HCT116 (cell line): ENCODE results near the gene OSTF1. TPM values are rescaled to one million over a fixed set of nuclear protein-coding genes. Genes with fewer than 3 reads are reported as not detected.

Experiments
- ATAC-seq: fragments of 200-7000 bp; cut with Tn5 transposase; 2 replicates; pipeline ENCODE4 v1.9.1; 2020; ENCODE audit warnings: mild to moderate bottlenecking, moderate library complexity
- BruUV-seq: library from RNA; stranded (reverse); fragments of 400-500 nt; replicated peaks from 2 replicates; lab custom pipeline; 2021; lab: Mats Ljungman, UMichigan
- CTCF ChIA-PET: fragments of 300-600 bp; sonication (Branson Sonifier 250); formaldehyde crosslinking; loops from one replicate; lab custom pipeline; 2021; ENCODE audit warnings: antibody characterized with exemption; lab: Charles Lee
- POLR2A ChIA-PET: fragments of 300-600, 350-600 bp; sonication (Branson Sonifier 250); formaldehyde crosslinking; loops from one replicate; lab custom pipeline; 2021; ENCODE audit warnings: antibody characterized with exemption; lab: Charles Lee
- RAD21 ChIA-PET, 2 experiments: fragments of 300-600 bp; sonication (Branson Sonifier 250); formaldehyde crosslinking; loops; one replicate each; lab custom pipeline; 2023; ENCODE audit warnings: low total read pairs in 2 of 2; ENCODE audit not compliant: uncharacterized antibody in 2 of 2, unreplicated experiment in 2 of 2, low non-redundant PET in 1 of 2; lab: Charles Lee
- DNase-seq: peaks from one replicate; pipeline ENCODE4 v3.0.0-alpha.2; 2010; ENCODE audit warnings: low read depth, low spot score
- H2AFZ ChIP-seq: fragments of 200-600 bp; shearing (Covaris generic), sonication (generic); 2 replicates; pipeline ENCODE4 v1.6.1; 2017; ENCODE audit warnings: low read depth, mixed run types, mixed read lengths, antibody characterized with exemption, low read length; ENCODE audit not compliant: poor library complexity, severe bottlenecking
- H3K27ac ChIP-seq: 2 replicates; pipeline ENCODE4 v1.5.1; 2012; ENCODE audit warnings: low read depth, low read length
- H3K27me3 ChIP-seq: fragments of 200-600 bp; sonication (generic); 2 replicates; pipeline ENCODE4 v1.6.1; 2016; ENCODE audit warnings: mixed run types, low read length, mixed read lengths; ENCODE audit not compliant: insufficient read depth
- H3K36me3 ChIP-seq, 2 experiments: fragments of 200-500 bp in 1 of 2; fragments of 200-600 bp in 1 of 2; sonication (Bioruptor generic) in 1 of 2; sonication (generic) in 1 of 2; 2 replicates each; pipeline versions ENCODE4 v1.5.1 to v1.6.1; 2014 to 2016; ENCODE audit warnings: low read length in 2 of 2, inconsistent platforms in 1 of 2, mixed read lengths in 1 of 2, mixed run types in 1 of 2; ENCODE audit not compliant: insufficient read depth in 2 of 2, control insufficient read depth in 1 of 2
- H3K4me1 ChIP-seq, 2 experiments: fragments of 200-600 bp in 1 of 2; sonication (generic) in 1 of 2; 2 replicates each; pipeline versions ENCODE4 v1.5.1 to v1.6.1; 2012 to 2017; ENCODE audit warnings: low read length in 2 of 2, inconsistent platforms in 1 of 2, mild to moderate bottlenecking in 1 of 2, mixed read lengths in 1 of 2, mixed run types in 1 of 2, moderate library complexity in 1 of 2; ENCODE audit not compliant: insufficient read depth in 2 of 2, control insufficient read depth in 1 of 2
- H3K4me2 ChIP-seq: fragments of 200-600 bp; sonication (generic); 2 replicates; pipeline ENCODE4 v1.6.1; 2017; ENCODE audit warnings: mixed run types, low read length, mixed read lengths
- H3K4me3 ChIP-seq, 2 experiments: fragments of 200-600 bp in 1 of 2; sonication (generic) in 1 of 2; replicated peaks in 1 of 2; 2 replicates each; pipeline ENCODE4 v1.5.1; 2011 to 2016; ENCODE audit warnings: low read length in 2 of 2, control low read depth in 1 of 2, low read depth in 1 of 2, mild to moderate bottlenecking in 1 of 2, mixed read lengths in 1 of 2, mixed run types in 1 of 2
- H3K79me2 ChIP-seq: fragments of 200-600 bp; sonication (generic); 2 replicates; pipeline ENCODE4 v1.6.1; 2017; ENCODE audit warnings: mild to moderate bottlenecking, mixed run types, low read length, moderate library complexity, mixed read lengths; ENCODE audit not compliant: insufficient read depth
- H3K9ac ChIP-seq: fragments of 200-600 bp; sonication (generic); 2 replicates; pipeline ENCODE4 v1.6.1; 2016; ENCODE audit warnings: low read length, mixed read lengths
- H3K9me2 ChIP-seq: fragments of 200-600 bp; sonication (generic), shearing (Covaris generic); 2 replicates; pipeline ENCODE4 v1.6.1; 2017; ENCODE audit warnings: mixed run types, mild to moderate bottlenecking, moderate library complexity; ENCODE audit not compliant: insufficient read depth
- H3K9me3 ChIP-seq, 2 experiments: fragments of 200-500 bp in 1 of 2; fragments of 200-600 bp in 1 of 2; sonication (Bioruptor generic) in 1 of 2; sonication (generic) in 1 of 2; 2 replicates each; pipeline ENCODE4 v1.6.1; 2014 to 2017; ENCODE audit warnings: low read length in 2 of 2, mixed read lengths in 2 of 2, inconsistent platforms in 1 of 2, low read depth in 1 of 2, mild to moderate bottlenecking in 1 of 2, mixed run types in 1 of 2, moderate library complexity in 1 of 2; ENCODE audit not compliant: control insufficient read depth in 1 of 2, insufficient read depth in 1 of 2
- H4K20me1 ChIP-seq: fragments of 200-600 bp; sonication (generic), shearing (Covaris generic); 2 replicates; pipeline ENCODE4 v1.6.1; 2017; ENCODE audit warnings: mixed run types, mild to moderate bottlenecking, moderate library complexity; ENCODE audit not compliant: insufficient read depth
- EGR1 ChIP-seq: IDR thresholded peaks from 2 replicates; pipeline ENCODE4 v1.6.1; 2012; ENCODE audit warnings: low read depth
- ELF1 ChIP-seq: IDR thresholded peaks from 2 replicates; pipeline ENCODE4 v1.6.1; 2012; ENCODE audit warnings: low read depth, borderline replicate concordance
- FOSL1 ChIP-seq: IDR thresholded peaks from 2 replicates; pipeline ENCODE4 v1.6.1; 2012; ENCODE audit warnings: low read depth
- POLR2AphosphoS5 ChIP-seq: IDR thresholded peaks from 2 replicates; pipeline ENCODE4 v1.6.1; 2011; ENCODE audit warnings: mild to moderate bottlenecking, low read depth, low read length, moderate library complexity
- RAD21 ChIP-seq: IDR thresholded peaks from 2 replicates; pipeline ENCODE4 v1.6.1; 2012; ENCODE audit warnings: low read depth, mild to moderate bottlenecking
- REST ChIP-seq: IDR thresholded peaks from 2 replicates; pipeline ENCODE4 v1.6.1; 2012; ENCODE audit warnings: low read depth
- SP1 ChIP-seq: IDR thresholded peaks from 2 replicates; pipeline ENCODE4 v1.6.1; 2012; ENCODE audit warnings: low read depth
- ZBTB33 ChIP-seq: IDR thresholded peaks from 2 replicates; pipeline ENCODE4 v1.6.1; 2011; ENCODE audit warnings: mild to moderate bottlenecking, low read length, moderate library complexity; ENCODE audit not compliant: insufficient replicate concordance; ENCODE audit errors: extremely low read depth
- intact Hi-C: fragments of 100-400 bp; cut with micrococcal nuclease; formaldehyde crosslinking; loops from 2 replicates; pipeline ENCODE4 v1.10.0; 2022
- total RNA-seq: library from RNA; stranded (reverse); gene quantifications from one replicate; pipeline ENCODE4 v1.2.1, GENCODE V29; 2021; ENCODE audit not compliant: unreplicated experiment
- TF ChIP-seq, protein P1 (sequence below), 3 experiments: fragments of 200-600 bp in 1 of 3; sonication (generic) in 1 of 3; IDR thresholded peaks in 2 of 3; conservative IDR thresholded peaks in 1 of 3; 2 replicates each; pipeline ENCODE4 v1.5.1; 2012 to 2017; ENCODE audit warnings: low read depth in 2 of 3, low read length in 2 of 3, antibody characterized with exemption in 1 of 3, borderline replicate concordance in 1 of 3, control low read depth in 1 of 3, mild to moderate bottlenecking in 1 of 3, mixed read lengths in 1 of 3, mixed run types in 1 of 3, moderate library complexity in 1 of 3; ENCODE audit not compliant: insufficient read depth in 1 of 3

Gene OSTF1
- total RNA-seq, 1 experiment from 2014 or later, result 20.7 TPM

DNA sequence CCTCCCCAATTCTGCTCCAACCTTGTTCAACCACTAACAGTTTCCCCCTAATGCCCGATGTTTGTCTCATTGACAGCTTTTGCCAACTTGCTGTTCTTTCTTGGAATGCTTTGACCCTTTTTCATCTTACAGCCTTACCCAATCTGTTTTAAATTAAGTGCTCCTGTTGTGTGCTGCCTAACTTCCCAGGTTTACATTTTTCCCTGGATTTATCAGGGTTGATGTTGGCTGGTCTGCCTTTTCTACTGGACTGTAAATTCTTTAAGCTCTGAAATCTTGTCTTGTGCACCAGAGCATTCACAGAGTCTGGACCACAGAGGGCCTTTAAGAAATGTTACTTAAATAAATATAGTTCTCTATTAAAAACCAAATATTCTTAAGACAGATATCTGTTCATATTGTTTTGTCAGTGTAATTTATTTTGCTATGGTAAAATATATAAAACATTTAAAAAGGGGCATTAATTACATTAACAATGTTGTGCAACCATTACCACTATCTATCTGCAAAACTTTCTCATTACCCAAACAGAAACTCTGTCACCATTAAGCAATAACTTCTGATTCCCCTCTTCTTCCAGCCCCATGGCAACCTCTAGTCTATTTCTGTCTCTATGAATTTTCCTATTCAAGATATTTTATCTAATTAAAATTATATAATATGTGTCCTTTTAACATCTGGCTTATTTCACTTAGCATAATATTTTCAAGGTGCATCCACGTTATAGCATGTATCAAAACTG lies 73.0 kb downstream of the OSTF1 start:
- RAD21 ChIA-PET, result no interaction called here
- no peak overlapping the region for H3K4me3 ChIP-seq
- POLR2A ChIA-PET, result no interaction called here
- ATAC-seq (no peak), DNase-seq (no peak)
- no peaks in the 10 kb centered on the region for H3K9me2 ChIP-seq
- CTCF ChIA-PET, result no interaction called here
- H2AFZ ChIP-seq, result no peak overlapping the region
- no peaks in the 10 kb centered on the region for H3K79me2 ChIP-seq
- H3K4me1 ChIP-seq, result no peaks in the 10 kb centered on the region
- H3K9ac ChIP-seq, result no peak overlapping the region
- H3K27ac ChIP-seq, result no peak overlapping the region
- no TSS peak for BruUV-seq
- H3K4me2 ChIP-seq, result no peak overlapping the region
- TF ChIP-seq RAD21 (no peak), ELF1 (no peak), EGR1 (no peak), POLR2AphosphoS5 (no peak), REST (no peak), FOSL1 (no peak), ZBTB33 (no peak), SP1 (no peak)
- TF ChIP-seq, protein P1, sequence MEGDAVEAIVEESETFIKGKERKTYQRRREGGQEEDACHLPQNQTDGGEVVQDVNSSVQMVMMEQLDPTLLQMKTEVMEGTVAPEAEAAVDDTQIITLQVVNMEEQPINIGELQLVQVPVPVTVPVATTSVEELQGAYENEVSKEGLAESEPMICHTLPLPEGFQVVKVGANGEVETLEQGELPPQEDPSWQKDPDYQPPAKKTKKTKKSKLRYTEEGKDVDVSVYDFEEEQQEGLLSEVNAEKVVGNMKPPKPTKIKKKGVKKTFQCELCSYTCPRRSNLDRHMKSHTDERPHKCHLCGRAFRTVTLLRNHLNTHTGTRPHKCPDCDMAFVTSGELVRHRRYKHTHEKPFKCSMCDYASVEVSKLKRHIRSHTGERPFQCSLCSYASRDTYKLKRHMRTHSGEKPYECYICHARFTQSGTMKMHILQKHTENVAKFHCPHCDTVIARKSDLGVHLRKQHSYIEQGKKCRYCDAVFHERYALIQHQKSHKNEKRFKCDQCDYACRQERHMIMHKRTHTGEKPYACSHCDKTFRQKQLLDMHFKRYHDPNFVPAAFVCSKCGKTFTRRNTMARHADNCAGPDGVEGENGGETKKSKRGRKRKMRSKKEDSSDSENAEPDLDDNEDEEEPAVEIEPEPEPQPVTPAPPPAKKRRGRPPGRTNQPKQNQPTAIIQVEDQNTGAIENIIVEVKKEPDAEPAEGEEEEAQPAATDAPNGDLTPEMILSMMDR (IDR thresholded peaks at IDR 0.05 in 2 of 3, conservative IDR thresholded peaks at IDR 0.05 in 1 of 3; ENCODE audit: borderline replicate concordance in 1 of 3, insufficient read depth in 1 of 3, low read depth in 2 of 3, low read length in 2 of 3), result no peak
- intact Hi-C loops, result no loop called here
- H3K27me3 ChIP-seq, result no peaks in the 10 kb centered on the region
- H3K36me3 ChIP-seq, result no peaks in the 10 kb centered on the region
- no peaks in the 10 kb centered on the region for H4K20me1 ChIP-seq
- H3K9me3 ChIP-seq, result no peaks in the 10 kb centered on the region
